Muscle layer of duodenum (tissue), 2 donors: ENCODE measurements around the gene KRT77.

Source experiments
- H3K27ac ChIP-seq: one replicate; pipeline ENCODE4 v1.7.0; 2013; ENCODE audit warnings: mild to moderate bottlenecking, low read length
- H3K27me3 ChIP-seq: one replicate; pipeline ENCODE4 v1.7.0; 2013; ENCODE audit warnings: low read depth, mild to moderate bottlenecking, control low read depth, low read length
- H3K36me3 ChIP-seq, 2 donors: one replicate each; pipeline ENCODE4 v1.7.0; 2013; ENCODE audit warnings: low read length in 2 of 2, control low read depth in 1 of 2, mild to moderate bottlenecking in 1 of 2; ENCODE audit not compliant: insufficient read depth in 2 of 2, control insufficient read depth in 1 of 2
- H3K4me1 ChIP-seq, 2 donors: one replicate each; pipeline ENCODE4 v1.7.0; 2013; ENCODE audit warnings: low read length in 2 of 2, mild to moderate bottlenecking in 2 of 2, control low read depth in 1 of 2, moderate library complexity in 1 of 2; ENCODE audit not compliant: insufficient read depth in 2 of 2, control insufficient read depth in 1 of 2
- H3K4me3 ChIP-seq, 2 donors: one replicate each; pipeline ENCODE4 v1.7.0; 2013; ENCODE audit warnings: low read length in 2 of 2, low read depth in 1 of 2, mild to moderate bottlenecking in 1 of 2
- H3K9me3 ChIP-seq, 2 donors: one replicate each; pipeline ENCODE4 v1.7.0; 2013; ENCODE audit warnings: low read length in 2 of 2, control low read depth in 1 of 2, mild to moderate bottlenecking in 1 of 2; ENCODE audit not compliant: control insufficient read depth in 1 of 2
- donor health status: healthy.

The KRT77 gene

GRCh38 chr12:52683575-52684300 is 19.6 kb downstream of the KRT77 start:
- no peaks in the 10 kb centered on the region for H3K9me3 ChIP-seq
- H3K36me3 ChIP-seq: no peaks in the 10 kb centered on the region
- H3K4me1 ChIP-seq: peaks cover 0 to 3% of the 10 kb centered on the region in 2 donors
- no peak overlapping the region for H3K27ac ChIP-seq
- H3K4me3 ChIP-seq: no peak overlapping the region
- H3K27me3 ChIP-seq: peaks cover 4% of the 10 kb centered on the region

GRCh38 chr12:52682938-52683574 is 20.3 kb downstream of the KRT77 start:
- H3K27ac ChIP-seq: no peak overlapping the region

DNA sequence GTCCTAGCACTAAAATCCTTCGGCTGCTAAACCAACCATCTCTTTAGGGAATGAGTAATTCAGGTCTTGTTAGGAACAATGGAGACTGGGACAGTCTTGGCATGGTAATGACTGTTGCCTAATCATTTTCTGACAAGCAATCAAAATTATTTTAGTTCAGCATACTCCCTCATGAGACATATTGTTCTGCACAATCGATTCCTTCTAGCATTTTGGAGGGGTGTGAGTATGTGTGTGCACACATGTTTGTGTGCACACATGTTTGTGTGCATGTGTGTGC is 21.0 kb downstream of the KRT77 start:
- Histone ChIP-seq H3K27me3 (no peaks in the 10 kb centered on the region), H3K4me3 (no peak overlapping the region), H3K27ac (no peak overlapping the region)

More at GRCh38 chr12:52682938-52683574, 20.3 kb downstream of the KRT77 start:
- Histone ChIP-seq H3K4me1 (peaks cover 0 to 3% of the 10 kb centered on the region in 2 donors), H3K27me3 (no peaks in the 10 kb centered on the region), H3K4me3 (no peak overlapping the region), H3K36me3 (no peaks in the 10 kb centered on the region), H3K9me3 (no peaks in the 10 kb centered on the region)

GRCh38 chr12:52681526-52682380 is 21.6 kb downstream of the KRT77 start:
- no peak overlapping the region for H3K4me3 ChIP-seq
- H3K4me1 ChIP-seq: peaks cover 0 to 3% of the 10 kb centered on the region in 2 donors
- no peaks in the 10 kb centered on the region for H3K36me3 ChIP-seq
- H3K9me3 ChIP-seq: no peaks in the 10 kb centered on the region
- H3K27me3 ChIP-seq: no peaks in the 10 kb centered on the region
- no peak overlapping the region for H3K27ac ChIP-seq

More for the DNA sequence above, 21.0 kb downstream of the KRT77 start:
- peaks cover 0 to 3% of the 10 kb centered on the region in 2 donors for H3K4me1 ChIP-seq
- H3K36me3 ChIP-seq: no peaks in the 10 kb centered on the region
- no peaks in the 10 kb centered on the region for H3K9me3 ChIP-seq

DNA sequence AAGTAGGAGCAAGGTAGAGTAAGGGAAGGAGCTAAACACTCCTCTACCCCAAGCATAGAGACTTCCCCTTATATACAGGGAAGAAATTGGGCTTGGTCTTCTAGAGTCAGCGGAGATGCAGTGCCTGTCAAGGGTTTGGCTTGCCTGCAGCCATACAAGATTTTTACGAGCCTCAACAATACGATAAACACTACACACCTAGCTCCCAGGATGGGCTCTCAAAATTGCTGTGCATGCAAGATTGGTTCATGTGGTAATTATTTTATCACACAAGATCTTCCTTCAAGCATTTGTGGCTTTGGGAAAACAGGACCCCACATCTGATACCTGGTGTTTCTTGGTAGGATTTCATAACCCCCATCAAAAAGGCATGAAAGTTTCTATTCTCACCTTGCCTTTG is 23.0 kb downstream of the KRT77 start, which contains the start of gene KRT1:
KRT1 (minus strand) TSS at position 45 of the 400 bp plus-strand sequence. CDS start 59 bp downstream, outside the sequence.
- Histone ChIP-seq H3K27me3 (no peaks in the 10 kb centered on the region), H3K4me3 (no peak within 1 kb of the TSS), H3K9me3 (no peaks in the 10 kb centered on the region), H3K36me3 (no peaks in the 10 kb centered on the region), H3K4me1 (peaks cover 0 to 3% of the 10 kb centered on the region in 2 donors), H3K27ac (no peak within 1 kb of the TSS)

GRCh38 chr12:52679875-52680274 is 23.4 kb downstream of the KRT77 start:
- no peak overlapping the region for H3K27ac ChIP-seq
- no peaks in the 10 kb centered on the region for H3K36me3 ChIP-seq
- H3K27me3 ChIP-seq: no peaks in the 10 kb centered on the region
- no peaks in the 10 kb centered on the region for H3K9me3 ChIP-seq
- peaks cover 0 to 3% of the 10 kb centered on the region in 2 donors for H3K4me1 ChIP-seq
- no peak overlapping the region for H3K4me3 ChIP-seq

- no peak overlapping the region for H3K4me3 ChIP-seq
Observed at GRCh38 chr12:52677671-52678070, 25.7 kb downstream of the KRT77 start.

GRCh38 chr12:52677126-52677525 is 26.2 kb downstream of the KRT77 start:
- Histone ChIP-seq H3K9me3 (no peaks in the 10 kb centered on the region), H3K36me3 (no peaks in the 10 kb centered on the region), H3K27ac (no peak overlapping the region), H3K4me3 (no peak overlapping the region), H3K27me3 (no peaks in the 10 kb centered on the region), H3K4me1 (peaks cover 0 to 6% of the 10 kb centered on the region in 2 donors)

More at GRCh38 chr12:52677671-52678070, 25.7 kb downstream of the KRT77 start:
- Histone ChIP-seq H3K27ac (no peak overlapping the region), H3K27me3 (no peaks in the 10 kb centered on the region), H3K4me1 (peaks cover 0 to 6% of the 10 kb centered on the region in 2 donors), H3K9me3 (no peaks in the 10 kb centered on the region), H3K36me3 (no peaks in the 10 kb centered on the region)

GRCh38 chr12:52676163-52676562 is 27.2 kb downstream of the KRT77 start:
- Histone ChIP-seq H3K27me3 (no peaks in the 10 kb centered on the region), H3K4me1 (peaks cover 0 to 6% of the 10 kb centered on the region in 2 donors), H3K36me3 (no peaks in the 10 kb centered on the region), H3K9me3 (no peaks in the 10 kb centered on the region), H3K4me3 (no peak overlapping the region), H3K27ac (no peak overlapping the region)

- Histone ChIP-seq H3K4me1 (peaks cover 0 to 6% of the 10 kb centered on the region in 2 donors), H3K4me3 (no peak overlapping the region), H3K27me3 (no peaks in the 10 kb centered on the region), H3K27ac (no peak overlapping the region), H3K36me3 (no peaks in the 10 kb centered on the region), H3K9me3 (no peaks in the 10 kb centered on the region)
Observed at GRCh38 chr12:52675301-52675701, 28.0 kb downstream of the KRT77 start.

DNA sequence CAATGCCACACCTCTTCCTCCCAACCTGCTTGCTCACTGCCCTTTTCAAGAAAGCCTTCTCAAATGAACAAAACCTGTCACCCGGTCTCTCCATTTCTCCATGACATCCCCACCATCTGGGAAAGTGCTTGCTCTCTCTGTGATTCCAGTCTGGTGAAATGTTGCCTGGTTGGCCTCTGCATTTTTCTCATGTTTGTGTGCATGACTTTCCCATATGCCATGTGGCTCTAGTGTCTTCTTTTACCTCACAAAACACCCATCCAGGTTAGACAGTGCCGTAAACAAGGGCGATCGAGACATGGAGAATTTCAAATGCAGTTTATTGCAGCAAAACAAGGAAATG is 28.9 kb downstream of the KRT77 start:
- Histone ChIP-seq H3K4me3 (no peak overlapping the region), H3K36me3 (no peaks in the 10 kb centered on the region), H3K9me3 (no peaks in the 10 kb centered on the region), H3K4me1 (peaks cover 0 to 6% of the 10 kb centered on the region in 2 donors), H3K27me3 (no peaks in the 10 kb centered on the region), H3K27ac (no peak overlapping the region)
